MM.1S (cell line): ENCODE measurements around the gene GSTM1.
"Not testable (repeated sequence)": the region's sequence is repeated elsewhere in the genome, so short reads cannot be mapped to it uniquely, and the experiment has no call there.

Experiments
- EZH2 ChIP-seq: fragments of 300-600 bp; sonication (generic); optimal IDR thresholded peaks from 2 replicates; pipeline ENCODE3; 2017; ENCODE audit warnings: low read depth, mild to moderate bottlenecking, antibody characterized with exemption, low read length, mixed read lengths
- EZH2phosphoT487 ChIP-seq: fragments of 300-600 bp; sonication (generic); IDR thresholded peaks from 2 replicates; pipeline ENCODE4 v1.6.1; 2018; ENCODE audit warnings: antibody characterized with exemption, low read length
- TF ChIP-seq, protein P1 (sequence below): fragments of 300-600 bp; sonication (generic); IDR thresholded peaks from 2 replicates; pipeline ENCODE4 v1.5.1; 2016; ENCODE audit warnings: antibody characterized with exemption, low read length, mixed read lengths

DNA sequence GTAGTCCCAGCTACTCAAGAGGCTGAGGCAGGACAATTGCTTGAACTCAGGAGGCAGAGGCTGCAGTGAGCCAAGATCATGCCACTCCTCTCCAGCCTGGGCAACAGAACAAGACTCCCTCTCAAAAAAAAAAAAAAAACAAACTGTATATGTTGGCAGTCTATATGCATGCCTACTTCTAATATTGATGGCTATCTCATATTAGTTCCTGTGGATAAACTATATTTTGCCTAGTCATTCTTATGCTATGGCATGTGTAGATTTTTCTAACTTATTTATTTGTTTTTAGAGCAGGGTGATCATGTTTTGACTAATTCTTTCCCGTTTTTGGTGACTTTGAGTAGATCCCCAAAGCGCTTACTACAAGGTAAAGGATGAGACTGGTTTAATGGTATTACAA is 9.0 kb upstream of the GSTM1 start:
- TF ChIP-seq, protein P1, sequence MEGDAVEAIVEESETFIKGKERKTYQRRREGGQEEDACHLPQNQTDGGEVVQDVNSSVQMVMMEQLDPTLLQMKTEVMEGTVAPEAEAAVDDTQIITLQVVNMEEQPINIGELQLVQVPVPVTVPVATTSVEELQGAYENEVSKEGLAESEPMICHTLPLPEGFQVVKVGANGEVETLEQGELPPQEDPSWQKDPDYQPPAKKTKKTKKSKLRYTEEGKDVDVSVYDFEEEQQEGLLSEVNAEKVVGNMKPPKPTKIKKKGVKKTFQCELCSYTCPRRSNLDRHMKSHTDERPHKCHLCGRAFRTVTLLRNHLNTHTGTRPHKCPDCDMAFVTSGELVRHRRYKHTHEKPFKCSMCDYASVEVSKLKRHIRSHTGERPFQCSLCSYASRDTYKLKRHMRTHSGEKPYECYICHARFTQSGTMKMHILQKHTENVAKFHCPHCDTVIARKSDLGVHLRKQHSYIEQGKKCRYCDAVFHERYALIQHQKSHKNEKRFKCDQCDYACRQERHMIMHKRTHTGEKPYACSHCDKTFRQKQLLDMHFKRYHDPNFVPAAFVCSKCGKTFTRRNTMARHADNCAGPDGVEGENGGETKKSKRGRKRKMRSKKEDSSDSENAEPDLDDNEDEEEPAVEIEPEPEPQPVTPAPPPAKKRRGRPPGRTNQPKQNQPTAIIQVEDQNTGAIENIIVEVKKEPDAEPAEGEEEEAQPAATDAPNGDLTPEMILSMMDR = not testable (repeated sequence)
- TF ChIP-seq EZH2, EZH2phosphoT487: not testable (repeated sequence)
